ENCODE data around the gene PTGES3L. TPM values are rescaled to one million over a fixed set of nuclear protein-coding genes. Genes with fewer than 3 reads are reported as not detected.

PTGES3L gene
- total and polyA plus RNA-seq, 2 of the 13 experiments (the other 11 are each of a cell fraction or from before 2014, with no cell fraction given): 1.2 to 2.9 TPM

GRCh38 chr17:42980274-42980765 is 440 bp upstream of the PTGES3L start, which contains the start of gene RUNDC1 (continued):
- TF ChIP-seq, protein P1, sequence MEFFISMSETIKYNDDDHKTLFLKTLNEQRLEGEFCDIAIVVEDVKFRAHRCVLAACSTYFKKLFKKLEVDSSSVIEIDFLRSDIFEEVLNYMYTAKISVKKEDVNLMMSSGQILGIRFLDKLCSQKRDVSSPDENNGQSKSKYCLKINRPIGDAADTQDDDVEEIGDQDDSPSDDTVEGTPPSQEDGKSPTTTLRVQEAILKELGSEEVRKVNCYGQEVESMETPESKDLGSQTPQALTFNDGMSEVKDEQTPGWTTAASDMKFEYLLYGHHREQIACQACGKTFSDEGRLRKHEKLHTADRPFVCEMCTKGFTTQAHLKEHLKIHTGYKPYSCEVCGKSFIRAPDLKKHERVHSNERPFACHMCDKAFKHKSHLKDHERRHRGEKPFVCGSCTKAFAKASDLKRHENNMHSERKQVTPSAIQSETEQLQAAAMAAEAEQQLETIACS (CRISPR knock-in tag; IDR thresholded peaks at IDR 0.05): no peak
- TF ChIP-seq GABPA (IDR thresholded peaks at IDR 0.05; ENCODE audit: low read depth, low read length) (peak; percentile 60), GABPA (CRISPR knock-in tag; IDR thresholded peaks at IDR 0.05; ENCODE audit: low read depth) (peak; percentile 80), ASH2L (IDR thresholded peaks at IDR 0.05; ENCODE audit: insufficient read length, low read depth, low read length) (peak; percentile 86), ZNF143 (CRISPR knock-in tag; IDR thresholded peaks at IDR 0.05) (no peak; the same call in 1 of the 2 replicates), ZNF629 (CRISPR knock-in tag; conservative IDR thresholded peaks at IDR 0.05) (no peak), CREB1 (IDR thresholded peaks at IDR 0.05) (peak; percentile 65; the same call in 1 of the 2 replicates), CREB1 (CRISPR knock-in tag; IDR thresholded peaks at IDR 0.05) (peak; percentile 70), GTF2F1 (IDR thresholded peaks at IDR 0.05; ENCODE audit: low read length) (no peak), ZC3H4 (CRISPR knock-in tag; IDR thresholded peaks at IDR 0.05; ENCODE audit: borderline replicate concordance) (no peak), STAG1 (CRISPR knock-in tag; IDR thresholded peaks at IDR 0.05) (no peak), HNF4A (CRISPR knock-in tag; IDR thresholded peaks at IDR 0.05) (no peak), PHF20 (CRISPR knock-in tag; IDR thresholded peaks at IDR 0.05) (no peak), ATRX (CRISPR knock-in tag; IDR thresholded peaks at IDR 0.05; ENCODE audit: borderline replicate concordance) (no peak), NFKB2 (CRISPR knock-in tag; IDR thresholded peaks at IDR 0.05; ENCODE audit: borderline replicate concordance) (peak; percentile 10; the same call in 1 of the 2 replicates), THAP9 (CRISPR knock-in tag; IDR thresholded peaks at IDR 0.05; ENCODE audit: borderline replicate concordance) (no peak), SNAI1 (CRISPR knock-in tag; IDR thresholded peaks at IDR 0.05; ENCODE audit: borderline replicate concordance) (no peak), SPEN (CRISPR knock-in tag; IDR thresholded peaks at IDR 0.05; ENCODE audit: low read depth) (no peak), ZFP41 (CRISPR knock-in tag; IDR thresholded peaks at IDR 0.05; ENCODE audit: borderline replicate concordance) (no peak), ZFP90 (CRISPR knock-in tag; IDR thresholded peaks at IDR 0.05; ENCODE audit: borderline replicate concordance) (0 out of 2 replicates have a peak, but pooled peaks have one; percentile 52), PTBP1 (IDR thresholded peaks at IDR 0.05; ENCODE audit: low read depth, low read length, poor library complexity, severe bottlenecking) (no peak), SRSF1 (optimal IDR thresholded peaks at IDR 0.05; ENCODE audit: low read depth, low read length) (peak; percentile 82), TOPORS (CRISPR knock-in tag; IDR thresholded peaks at IDR 0.05) (no peak)
- TF ChIP-seq, protein P2, sequence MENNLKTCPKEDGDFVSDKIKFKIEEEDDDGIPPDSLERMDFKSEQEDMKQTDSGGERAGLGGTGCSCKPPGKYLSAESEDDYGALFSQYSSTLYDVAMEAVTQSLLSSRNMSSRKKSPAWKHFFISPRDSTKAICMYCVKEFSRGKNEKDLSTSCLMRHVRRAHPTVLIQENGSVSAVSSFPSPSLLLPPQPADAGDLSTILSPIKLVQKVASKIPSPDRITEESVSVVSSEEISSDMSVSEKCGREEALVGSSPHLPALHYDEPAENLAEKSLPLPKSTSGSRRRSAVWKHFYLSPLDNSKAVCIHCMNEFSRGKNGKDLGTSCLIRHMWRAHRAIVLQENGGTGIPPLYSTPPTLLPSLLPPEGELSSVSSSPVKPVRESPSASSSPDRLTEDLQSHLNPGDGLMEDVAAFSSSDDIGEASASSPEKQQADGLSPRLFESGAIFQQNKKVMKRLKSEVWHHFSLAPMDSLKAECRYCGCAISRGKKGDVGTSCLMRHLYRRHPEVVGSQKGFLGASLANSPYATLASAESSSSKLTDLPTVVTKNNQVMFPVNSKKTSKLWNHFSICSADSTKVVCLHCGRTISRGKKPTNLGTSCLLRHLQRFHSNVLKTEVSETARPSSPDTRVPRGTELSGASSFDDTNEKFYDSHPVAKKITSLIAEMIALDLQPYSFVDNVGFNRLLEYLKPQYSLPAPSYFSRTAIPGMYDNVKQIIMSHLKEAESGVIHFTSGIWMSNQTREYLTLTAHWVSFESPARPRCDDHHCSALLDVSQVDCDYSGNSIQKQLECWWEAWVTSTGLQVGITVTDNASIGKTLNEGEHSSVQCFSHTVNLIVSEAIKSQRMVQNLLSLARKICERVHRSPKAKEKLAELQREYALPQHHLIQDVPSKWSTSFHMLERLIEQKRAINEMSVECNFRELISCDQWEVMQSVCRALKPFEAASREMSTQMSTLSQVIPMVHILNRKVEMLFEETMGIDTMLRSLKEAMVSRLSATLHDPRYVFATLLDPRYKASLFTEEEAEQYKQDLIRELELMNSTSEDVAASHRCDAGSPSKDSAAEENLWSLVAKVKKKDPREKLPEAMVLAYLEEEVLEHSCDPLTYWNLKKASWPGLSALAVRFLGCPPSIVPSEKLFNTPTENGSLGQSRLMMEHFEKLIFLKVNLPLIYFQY (CRISPR knock-in tag; IDR thresholded peaks at IDR 0.05; ENCODE audit: borderline replicate concordance): no peak

Measured in HepG2 (cell line).